Stimulated activated CD8-positive, alpha-beta memory T cell treated with anti-CD3 and anti-CD28 coated beads, Interleukin-2, amount 100 ng/mL, for 48 hours (primary cell): ENCODE results near the gene ZNF416.

ENCODE experiments used
- DNase-seq, 2 donors: peaks; one replicate each; pipeline ENCODE4 v3.0.0-alpha.2; 2020; ENCODE audit warnings: low read depth in 2 of 2

Gene ZNF416

DNA sequence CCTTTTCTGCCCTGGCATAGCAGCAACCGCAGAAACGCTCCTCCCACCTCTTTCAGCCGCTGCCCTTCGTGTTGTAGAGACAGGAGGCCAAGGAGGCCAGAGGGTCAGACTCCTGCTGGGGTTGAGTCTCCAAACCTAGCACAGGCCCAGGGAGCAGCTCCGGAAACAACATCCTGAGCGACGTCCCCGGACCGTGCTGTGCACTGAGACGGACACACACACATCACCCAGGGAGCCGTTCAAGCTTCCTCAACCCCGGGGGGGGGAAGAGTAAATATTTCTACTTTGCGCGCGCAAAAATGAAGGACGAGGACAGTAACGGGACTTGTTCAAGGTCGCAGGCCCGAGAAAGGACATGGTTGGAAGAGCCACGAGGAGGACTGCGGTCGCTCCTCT lies 19.7 kb downstream of the ZNF416 start:
- no peak for DNase-seq

DNA sequence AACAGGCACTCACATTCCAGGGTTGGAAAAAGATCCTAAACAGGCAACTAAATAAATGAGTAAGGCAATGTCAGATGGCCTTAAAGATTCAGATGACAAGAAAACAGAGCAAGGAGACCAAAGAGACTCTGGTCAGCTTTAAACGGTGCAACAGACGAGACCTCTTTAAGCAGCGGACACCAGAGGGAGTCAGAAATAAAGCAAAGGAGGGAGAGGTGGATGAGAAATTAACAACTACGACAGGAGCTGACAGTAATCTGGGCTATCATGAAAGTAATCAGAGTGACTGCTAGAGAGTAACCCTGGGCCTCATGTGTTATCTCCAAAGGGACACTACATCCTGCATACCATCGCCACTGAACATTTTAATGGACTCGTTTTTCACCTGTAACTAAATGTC lies 20.2 kb downstream of the ZNF416 start:
- DNase-seq = no peak

DNA sequence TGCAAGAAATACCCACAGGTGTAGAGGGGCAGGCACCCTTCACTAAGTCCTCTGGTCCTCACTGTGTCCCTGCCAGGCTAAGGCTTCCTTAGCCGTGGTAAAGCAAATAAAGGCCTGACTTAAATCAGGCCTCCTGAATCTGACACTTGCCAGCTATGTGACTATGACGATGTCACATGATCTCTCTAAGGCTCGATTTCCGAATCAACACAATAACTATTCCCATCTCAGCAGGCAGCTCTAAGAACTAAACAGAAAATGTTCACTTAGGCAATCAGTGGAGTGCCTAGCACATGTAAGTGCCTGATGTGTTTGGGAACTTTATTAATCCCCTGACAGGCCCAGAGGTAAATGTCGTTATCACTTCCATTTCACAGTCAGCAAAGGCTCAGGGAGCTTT lies 21.1 kb downstream of the ZNF416 start:
- no peak for DNase-seq

DNA sequence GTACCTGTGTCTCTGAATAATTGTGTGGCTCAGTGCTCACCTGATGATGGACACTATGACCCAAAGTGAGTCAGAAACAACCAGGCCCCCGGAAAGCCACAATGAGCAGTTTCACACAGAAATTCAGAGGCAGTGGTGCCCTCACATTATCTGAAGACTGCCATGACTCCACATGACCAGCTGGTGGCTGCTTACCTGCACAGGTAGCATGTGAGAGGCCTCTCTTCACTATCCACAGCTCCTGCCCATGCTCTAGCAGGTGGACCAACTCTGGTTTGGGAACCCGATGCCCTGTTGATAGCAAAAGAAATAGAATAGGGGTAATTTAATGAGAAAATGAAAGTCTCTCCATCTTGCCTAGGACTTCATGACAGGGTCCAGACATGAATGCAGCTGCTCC lies 26.3 kb downstream of the ZNF416 start:
- DNase-seq = no peak

DNA sequence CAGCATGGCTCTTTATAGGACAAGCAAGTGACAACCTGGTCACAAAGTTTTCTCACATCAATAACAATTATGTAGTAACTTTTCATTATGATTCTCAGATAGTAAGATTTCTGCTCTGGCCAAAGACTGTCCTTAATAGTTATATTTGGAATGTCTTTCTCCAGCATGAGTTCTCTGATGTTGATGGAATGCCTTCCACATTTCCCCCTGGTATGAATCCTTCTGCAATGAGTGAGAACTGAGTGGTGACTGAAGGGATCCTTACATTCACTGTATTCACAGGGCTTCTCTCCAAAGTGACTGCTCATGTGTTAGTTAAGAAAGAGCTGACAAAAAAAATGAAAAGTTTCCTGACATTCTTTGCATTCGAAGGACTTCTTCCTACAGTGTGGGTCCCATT lies 32.2 kb downstream of the ZNF416 start:
- DNase-seq = no peak

DNA sequence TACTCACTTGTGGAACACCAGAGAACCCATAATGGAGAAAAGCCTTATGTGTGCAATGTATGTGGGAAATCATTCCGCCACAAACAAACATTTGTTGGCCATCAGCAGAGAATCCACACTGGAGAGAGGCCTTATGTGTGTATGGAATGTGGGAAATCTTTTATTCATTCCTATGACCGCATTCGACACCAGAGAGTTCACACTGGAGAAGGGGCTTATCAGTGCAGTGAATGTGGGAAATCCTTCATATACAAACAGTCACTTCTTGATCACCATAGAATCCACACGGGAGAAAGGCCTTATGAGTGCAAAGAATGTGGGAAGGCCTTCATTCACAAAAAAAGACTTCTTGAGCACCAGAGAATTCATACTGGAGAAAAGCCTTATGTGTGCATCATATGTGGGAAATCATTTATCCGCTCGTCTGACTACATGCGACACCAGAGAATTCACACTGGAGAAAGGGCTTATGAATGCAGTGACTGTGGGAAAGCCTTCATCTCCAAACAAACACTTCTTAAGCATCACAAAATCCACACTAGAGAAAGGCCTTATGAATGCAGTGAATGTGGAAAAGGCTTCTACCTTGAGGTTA lies 40.7 kb downstream of the ZNF416 start:
- no peak for DNase-seq

DNA sequence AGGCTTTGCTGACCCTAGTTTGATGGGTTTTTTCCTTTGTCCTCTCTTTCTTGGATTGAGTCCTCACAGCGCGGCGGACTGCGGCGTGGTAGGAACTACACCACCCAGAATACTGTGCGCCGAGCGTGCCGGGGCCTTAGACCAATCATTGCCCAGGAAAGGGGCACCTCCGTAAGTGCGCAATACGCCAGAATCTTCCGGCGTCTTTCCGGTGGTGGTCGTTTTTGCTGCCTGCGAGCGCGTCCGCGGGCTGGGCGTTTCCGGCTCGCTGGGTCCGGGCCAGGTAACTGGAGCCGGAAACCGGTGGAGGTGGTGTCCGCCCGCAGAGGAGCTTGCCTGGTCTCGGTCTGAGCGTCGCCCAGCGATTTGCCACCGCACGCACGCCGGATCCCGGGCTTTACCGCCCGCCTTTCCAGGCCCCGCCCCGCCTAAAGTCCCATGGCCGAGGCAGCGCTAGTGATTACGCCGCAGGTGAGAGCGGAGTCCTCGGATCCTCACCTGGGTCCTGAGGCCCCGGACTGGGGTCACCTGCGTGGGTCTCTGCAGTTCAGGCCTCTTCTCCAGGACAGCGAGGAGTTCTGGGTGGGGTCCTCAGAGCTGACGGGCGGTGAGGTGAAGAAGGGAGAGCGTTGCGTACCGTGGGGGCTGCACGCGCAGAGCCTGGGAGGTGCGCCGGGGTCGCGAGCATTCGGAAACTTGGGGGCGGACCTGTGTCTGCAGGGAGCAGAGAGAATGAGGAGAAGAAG lies 51.4 kb downstream of the ZNF416 start, which contains the start of gene ZNF549:
TSS of gene ZNF549 (plus strand) at position 221 of the 746 bp plus-strand sequence. CDS start at position 439, 218 bp downstream.
- peak; percentile 80 to 82 for DNase-seq
